Liver (tissue), 4 donors: ENCODE measurements around the gene RIOX2. TPM values are rescaled to one million over a fixed set of nuclear protein-coding genes. Genes with fewer than 3 reads are reported as not detected.

ENCODE experiments used
- polyA plus RNA-seq, 2 donors: library from polyadenylated mRNA; stranded (reverse) in 1 of 2; unstranded in 1 of 2; fragments of 200-250 nt in 1 of 2; fragments of >200 nt in 1 of 2; fragmentation: Nextera tagmentation in 1 of 2; extraction: Ambion mirVana in 1 of 2; gene quantifications; one replicate each; pipeline versions ENCODE4 v1.2.1 to v1.2.3, GENCODE V29; 2013 to 2015
- total RNA-seq, 2 donors: library from RNA; depleted of rRNA; stranded (reverse); fragments of >200 nt; gene quantifications; one replicate each; pipeline ENCODE4 v1.2.3, GENCODE V29; 2014
- donor health status: healthy.
- donor health status: healthy.
- donor health status: healthy.

RIOX2 gene
- total and polyA plus RNA-seq, 4 donors, result 8.2 to 19.9 (median 11.0) TPM

Other genes starting within 250 kb of the RIOX2 start
- gene ARL6, start 207.7 kb downstream of the RIOX2 start, total RNA-seq, result 1 to 10 TPM; 1.1 to 3.4 TPM
- gene ARL6, start 207.7 kb downstream of the RIOX2 start, polyA plus RNA-seq, result 1 to 10 TPM; 1.4 TPM
- 1 to 10 TPM; 3.1 to 9.5 TPM for gene CRYBG3, start 150.4 kb downstream of the RIOX2 start, total RNA-seq
- gene CRYBG3, start 150.4 kb downstream of the RIOX2 start, polyA plus RNA-seq, result 1 to 10 TPM; 1.1 to 2.0 TPM
- gene GABRR3, start 62.9 kb upstream of the RIOX2 start, total RNA-seq, result not detected
- gene GABRR3, start 62.9 kb upstream of the RIOX2 start, polyA plus RNA-seq, result not detected
- not detected for gene OR5AC2, start 114.7 kb upstream of the RIOX2 start, total RNA-seq
- gene OR5AC2, start 114.7 kb upstream of the RIOX2 start, polyA plus RNA-seq, result not detected
- gene OR5H1, start 158.3 kb upstream of the RIOX2 start, total RNA-seq, result not detected
- not detected for gene OR5H1, start 158.3 kb upstream of the RIOX2 start, polyA plus RNA-seq
- gene OR5H14, start 175.0 kb upstream of the RIOX2 start, total RNA-seq, result not detected
- gene OR5H14, start 175.0 kb upstream of the RIOX2 start, polyA plus RNA-seq, result not detected
- not detected for gene OR5H15, start 194.3 kb upstream of the RIOX2 start, total RNA-seq
- gene OR5H15, start 194.3 kb upstream of the RIOX2 start, polyA plus RNA-seq, result not detected